Hematopoietic multipotent progenitor cell treated with erythropoietin and hydrocortisone succinate and interleukin-3 and kit ligand, for 6 days (in vitro differentiated cells): ENCODE measurements around the gene ZNF653.
"Not testable (repeated sequence)": the region's sequence is repeated elsewhere in the genome, so short reads cannot be mapped to it uniquely, and the experiment has no call there.

Source experiments
- DNase-seq: peaks from one replicate; pipeline ENCODE4 v3.0.0-alpha.2; 2015

Gene ZNF653

GRCh38 chr19:11453468-11454341, 51.9 kb downstream of the ZNF653 start:
- DNase-seq, result peak; percentile 28

- DNase-seq, result peak; percentile 33
Measured at GRCh38 chr19:11452620-11453310, 52.9 kb downstream of the ZNF653 start.

- no peak for DNase-seq
Measured at GRCh38 chr19:11451871-11452619, 53.6 kb downstream of the ZNF653 start.

DNA sequence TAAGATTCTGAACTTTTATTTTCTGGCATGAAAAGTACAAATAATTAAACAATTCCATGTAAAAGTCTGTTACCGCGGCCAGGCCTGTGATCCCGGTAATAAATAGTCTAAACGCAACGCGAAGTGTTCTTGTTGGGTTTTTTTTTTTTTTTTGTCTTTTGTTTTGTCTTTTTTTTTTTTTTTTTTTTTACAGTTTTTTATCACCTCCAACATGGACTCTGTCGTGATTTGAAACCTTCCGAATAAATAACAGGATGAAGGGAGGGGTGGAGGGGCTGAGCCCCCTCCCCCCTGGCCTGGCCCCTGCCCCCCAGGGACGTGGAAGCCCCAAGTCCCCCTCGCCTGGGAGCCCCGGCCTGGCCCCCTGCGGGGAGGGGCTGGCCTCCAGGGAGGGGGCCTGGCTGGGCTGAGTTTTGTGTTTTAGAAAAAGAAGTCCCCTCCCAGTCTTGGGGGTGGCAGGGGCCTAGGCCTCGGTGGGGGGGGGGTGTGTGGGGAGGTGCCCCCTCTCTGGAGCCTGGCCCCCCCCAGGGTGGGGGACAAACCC, 54.2 kb downstream of the ZNF653 start:
- DNase-seq, result no peak

- DNase-seq, result no peak
Measured at GRCh38 chr19:11450570-11451326, 54.9 kb downstream of the ZNF653 start.

DNA sequence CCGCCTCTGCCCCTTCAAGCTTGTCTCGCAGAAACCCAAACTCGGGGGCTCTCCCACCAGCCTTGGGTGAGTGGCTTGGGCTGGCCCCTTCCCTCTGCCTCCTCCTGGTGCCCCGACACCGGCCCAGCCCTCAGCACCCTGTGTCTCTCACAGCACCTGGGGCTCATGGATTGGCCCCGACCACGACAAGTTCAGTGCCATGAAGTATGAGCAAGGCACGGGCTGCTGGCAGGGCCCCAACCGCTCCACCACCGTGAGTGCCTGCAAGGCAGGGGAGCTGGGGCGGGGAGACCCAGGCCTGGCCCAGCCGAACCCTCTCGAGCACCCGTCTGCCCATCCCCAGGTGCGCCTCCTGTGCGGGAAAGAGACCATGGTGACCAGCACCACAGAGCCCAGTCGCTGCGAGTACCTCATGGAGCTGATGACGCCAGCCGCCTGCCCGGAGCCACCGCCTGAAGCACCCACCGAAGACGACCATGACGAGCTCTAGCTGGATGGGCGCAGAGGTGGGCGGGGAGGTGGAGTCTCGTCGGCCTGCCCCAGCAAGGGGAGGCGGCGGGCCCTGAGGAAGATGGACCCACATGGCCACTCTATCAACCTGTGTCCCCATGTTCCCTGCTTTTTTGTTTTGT, 56.6 kb downstream of the ZNF653 start:
- no peak for DNase-seq

GRCh38 chr19:11448410-11448809, 57.2 kb downstream of the ZNF653 start:
- no peak for DNase-seq

DNA sequence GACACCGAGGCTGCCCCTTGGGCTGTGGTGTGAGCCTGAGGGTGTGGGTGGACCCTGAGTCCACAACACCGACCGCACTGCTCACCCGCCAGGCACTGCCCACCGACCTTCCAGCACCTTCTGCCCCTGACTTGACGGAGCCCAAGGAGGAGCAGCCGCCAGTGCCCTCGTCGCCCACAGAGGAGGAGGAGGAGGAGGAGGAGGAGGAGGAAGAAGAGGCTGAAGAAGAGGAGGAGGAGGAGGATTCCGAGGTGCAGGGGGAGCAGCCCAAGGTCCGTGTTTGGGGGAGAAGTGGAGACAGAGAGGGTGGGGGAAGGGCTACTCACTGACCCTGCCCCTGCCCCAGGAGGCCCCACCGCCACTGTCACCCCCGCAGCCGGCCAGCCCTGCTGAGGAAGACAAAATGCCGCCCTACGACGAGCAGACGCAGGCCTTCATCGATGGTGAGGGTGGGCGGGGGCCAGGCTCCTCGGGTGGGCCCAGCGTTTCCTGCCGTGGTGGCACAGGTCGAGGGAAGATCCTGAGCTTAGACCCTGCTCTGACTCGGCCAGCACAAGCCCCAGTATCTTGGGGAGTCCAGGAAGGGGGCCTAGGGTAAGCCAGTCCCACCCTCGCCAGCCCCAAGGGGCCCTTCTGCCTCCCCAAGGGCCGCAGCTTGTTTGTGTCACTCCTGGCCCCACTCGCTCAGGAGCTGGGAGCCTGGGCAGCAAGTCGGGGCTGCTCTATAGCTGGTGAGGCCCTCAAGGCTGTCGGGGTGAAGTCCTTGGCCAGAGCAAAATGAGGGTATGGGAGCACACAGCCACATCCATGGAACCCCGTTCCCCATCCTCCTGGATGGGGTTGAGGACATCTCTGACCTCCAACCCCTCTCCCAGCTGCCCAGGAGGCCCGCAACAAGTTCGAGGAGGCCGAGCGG, 58.0 kb downstream of the ZNF653 start:
- no peak for DNase-seq

DNA sequence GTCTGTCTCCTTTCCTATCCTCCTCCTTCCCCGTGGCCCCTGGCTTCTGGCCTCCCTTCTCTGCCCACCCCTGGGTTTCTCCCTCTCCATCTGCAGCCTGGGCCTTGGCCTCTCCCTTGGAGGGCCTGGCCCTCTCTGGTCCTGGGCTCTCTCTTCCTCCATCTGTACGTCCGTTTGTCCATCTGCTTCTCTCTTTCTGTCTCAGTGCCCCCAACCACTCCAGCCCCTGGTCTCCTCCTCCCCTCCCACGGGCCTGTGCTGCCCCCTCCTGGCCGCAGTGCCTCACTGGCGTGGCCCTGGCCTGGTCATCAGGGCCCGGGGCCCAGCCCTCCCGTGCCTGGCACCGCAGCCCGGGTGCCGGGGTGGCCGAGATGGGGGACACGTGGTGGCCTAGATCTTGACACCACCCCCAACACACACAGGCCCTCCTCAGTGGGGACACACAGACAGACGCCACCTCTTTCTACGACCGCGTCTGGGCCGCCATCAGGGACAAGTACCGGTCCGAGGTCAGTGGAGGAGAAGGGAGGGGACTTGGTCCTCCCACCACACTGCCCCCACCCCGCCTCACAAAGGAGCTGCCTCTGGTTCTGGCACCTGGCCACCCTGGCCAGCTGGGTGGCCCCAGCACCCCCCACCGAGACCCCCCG, 58.9 kb downstream of the ZNF653 start:
- DNase-seq, result peak; percentile 61

DNA sequence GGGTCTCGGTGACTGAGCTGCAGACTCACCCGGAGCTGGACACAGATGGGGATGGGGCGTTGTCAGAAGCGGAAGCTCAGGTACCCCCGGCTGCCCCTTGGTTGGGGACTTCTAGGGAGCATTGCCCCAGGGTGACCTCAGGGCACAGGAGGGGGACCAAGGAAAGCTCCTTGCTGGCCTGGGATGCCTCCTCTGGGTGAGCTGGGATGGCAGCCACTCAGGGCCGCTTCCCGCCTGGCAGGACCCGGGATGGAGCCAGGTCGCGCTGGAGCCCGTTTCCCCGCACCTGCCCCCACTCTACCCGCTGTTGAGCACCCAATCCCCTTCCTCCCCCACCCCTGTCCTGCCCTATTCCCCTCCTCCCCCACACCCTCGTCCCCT, 59.4 kb downstream of the ZNF653 start:
- no peak for DNase-seq

- no peak for DNase-seq
Measured at GRCh38 chr19:11445141-11445540, 60.5 kb downstream of the ZNF653 start.

GRCh38 chr19:11444059-11444458, 61.6 kb downstream of the ZNF653 start:
- no peak for DNase-seq

- DNase-seq, result no peak
Measured at GRCh38 chr19:11437955-11438354, 67.7 kb downstream of the ZNF653 start.

GRCh38 chr19:11435833-11436313, 69.8 kb downstream of the ZNF653 start:
- peak; percentile 55 for DNase-seq

GRCh38 chr19:11435057-11435832, 70.4 kb downstream of the ZNF653 start, which contains the start of the genes ODAD3 and PRKCSH:
Gene ODAD3 (minus strand): TSS chr19:11435121. CDS start chr19:11435016, 105 bp downstream.
Gene PRKCSH (plus strand): TSS chr19:11435635. CDS start chr19:11436118, 483 bp downstream.
- peak; percentile 100 for DNase-seq

DNA sequence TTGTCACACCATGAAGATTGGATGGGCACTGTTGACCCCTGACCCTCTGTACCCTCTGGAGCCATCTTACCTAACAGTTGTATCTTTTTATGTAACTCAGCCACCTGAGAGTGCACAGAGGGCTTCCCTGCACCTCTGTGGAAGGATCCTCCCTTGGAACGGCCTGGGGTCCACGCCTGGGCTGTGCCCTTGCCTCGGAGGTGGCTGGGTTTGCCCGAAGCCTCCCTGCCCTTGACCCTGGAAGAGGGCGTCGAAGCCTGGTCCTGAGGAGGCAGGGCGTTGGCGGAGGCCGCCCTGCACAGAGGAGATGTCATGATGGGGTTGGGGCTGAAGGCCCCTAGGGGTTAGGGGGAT, 71.0 kb downstream of the ZNF653 start:
- no peak for DNase-seq

DNA sequence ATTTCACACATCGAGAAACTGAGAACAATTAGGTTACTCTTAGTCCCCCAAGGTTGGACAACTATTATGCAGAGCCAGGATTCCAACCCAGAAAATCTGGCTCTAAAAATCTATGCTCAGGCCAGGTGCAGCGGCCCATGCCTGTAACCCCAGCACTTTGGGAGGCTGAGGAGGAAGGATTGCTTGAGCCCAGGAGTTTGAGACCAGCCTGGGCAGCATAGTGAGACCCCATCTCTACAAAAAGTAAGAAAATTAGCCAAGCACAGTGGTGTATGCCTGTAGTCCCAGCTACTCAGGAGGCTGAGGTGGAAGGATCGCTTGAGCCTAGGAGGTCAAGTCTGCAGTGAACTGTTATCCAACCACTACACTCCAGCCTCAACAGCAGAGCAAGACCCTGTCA, 72.1 kb downstream of the ZNF653 start:
- not testable (repeated sequence) for DNase-seq
